ENCODE results near the gene ARHGAP22. TPM values are rescaled to one million over a fixed set of nuclear protein-coding genes. Genes with fewer than 3 reads are reported as not detected.

The ARHGAP22 gene
- total RNA-seq, 3 donors from 2014 or later (not counting 1 experiment from before 2014, with no cell fraction given): 0.21 to 0.40 TPM; not detected in 1

DNA sequence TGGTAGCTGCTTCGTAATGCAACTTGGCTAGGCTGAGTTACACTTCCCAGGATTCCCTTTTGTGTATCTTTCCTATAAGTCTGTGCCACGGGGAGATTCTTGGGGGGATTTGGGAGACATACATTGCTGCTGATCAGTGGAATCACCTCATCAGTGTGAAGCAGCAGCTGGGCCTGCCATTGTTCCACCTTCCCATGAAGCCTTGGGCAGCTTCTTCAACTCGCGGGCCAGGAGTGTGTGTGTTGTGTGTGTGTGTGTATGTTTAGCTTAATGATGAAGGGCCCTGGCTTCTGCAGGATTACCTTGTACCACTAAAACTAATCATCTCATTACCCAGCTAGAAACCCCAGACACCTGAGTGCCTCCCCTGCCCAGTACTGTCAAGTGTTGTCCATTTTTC is 33.3 kb upstream of the ARHGAP22 start:
- no peak for DNase-seq
- Histone ChIP-seq H3K27ac (ENCODE audit: low read length) (no peak overlapping the region), H3K9me3 (ENCODE audit: control insufficient read depth, insufficient read depth, low read length) (no peaks in the 10 kb centered on the region), H3K36me3 (ENCODE audit: control insufficient read depth, insufficient read depth, low read length) (no peaks in the 10 kb centered on the region), H3K4me3 (ENCODE audit: low read length) (no peak overlapping the region), H3K27me3 (ENCODE audit: control insufficient read depth, insufficient read depth, low read length) (no peaks in the 10 kb centered on the region), H3K4me1 (ENCODE audit: control insufficient read depth, insufficient read depth, low read length) (peaks cover 19% of the 10 kb centered on the region)
- H3K4me3 Mint-ChIP-seq: no peak overlapping the region
- no peak for ATAC-seq
- intact Hi-C loops (cut with micrococcal nuclease): no loop called here
- H3K27ac Mint-ChIP-seq: no peak overlapping the region
- H3K4me1 Mint-ChIP-seq: peaks cover 12 to 15% of the 10 kb centered on the region in 2 donors
- H3K9me3 Mint-ChIP-seq: peaks cover 0 to 2% of the 10 kb centered on the region in 2 donors
- H3K36me3 Mint-ChIP-seq: peaks cover 14% of the 10 kb centered on the region
- peaks cover 19 to 22% of the 10 kb centered on the region in 2 donors for H3K27me3 Mint-ChIP-seq (ENCODE audit: low read depth in 2 of 2)
- TF ChIP-seq, protein P1, sequence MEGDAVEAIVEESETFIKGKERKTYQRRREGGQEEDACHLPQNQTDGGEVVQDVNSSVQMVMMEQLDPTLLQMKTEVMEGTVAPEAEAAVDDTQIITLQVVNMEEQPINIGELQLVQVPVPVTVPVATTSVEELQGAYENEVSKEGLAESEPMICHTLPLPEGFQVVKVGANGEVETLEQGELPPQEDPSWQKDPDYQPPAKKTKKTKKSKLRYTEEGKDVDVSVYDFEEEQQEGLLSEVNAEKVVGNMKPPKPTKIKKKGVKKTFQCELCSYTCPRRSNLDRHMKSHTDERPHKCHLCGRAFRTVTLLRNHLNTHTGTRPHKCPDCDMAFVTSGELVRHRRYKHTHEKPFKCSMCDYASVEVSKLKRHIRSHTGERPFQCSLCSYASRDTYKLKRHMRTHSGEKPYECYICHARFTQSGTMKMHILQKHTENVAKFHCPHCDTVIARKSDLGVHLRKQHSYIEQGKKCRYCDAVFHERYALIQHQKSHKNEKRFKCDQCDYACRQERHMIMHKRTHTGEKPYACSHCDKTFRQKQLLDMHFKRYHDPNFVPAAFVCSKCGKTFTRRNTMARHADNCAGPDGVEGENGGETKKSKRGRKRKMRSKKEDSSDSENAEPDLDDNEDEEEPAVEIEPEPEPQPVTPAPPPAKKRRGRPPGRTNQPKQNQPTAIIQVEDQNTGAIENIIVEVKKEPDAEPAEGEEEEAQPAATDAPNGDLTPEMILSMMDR (IDR thresholded peaks at IDR 0.05): no peak
- 98% methylated on average over 4 of the region's 4 CpGs for WGBS (ENCODE audit: insufficient coverage)

DNA sequence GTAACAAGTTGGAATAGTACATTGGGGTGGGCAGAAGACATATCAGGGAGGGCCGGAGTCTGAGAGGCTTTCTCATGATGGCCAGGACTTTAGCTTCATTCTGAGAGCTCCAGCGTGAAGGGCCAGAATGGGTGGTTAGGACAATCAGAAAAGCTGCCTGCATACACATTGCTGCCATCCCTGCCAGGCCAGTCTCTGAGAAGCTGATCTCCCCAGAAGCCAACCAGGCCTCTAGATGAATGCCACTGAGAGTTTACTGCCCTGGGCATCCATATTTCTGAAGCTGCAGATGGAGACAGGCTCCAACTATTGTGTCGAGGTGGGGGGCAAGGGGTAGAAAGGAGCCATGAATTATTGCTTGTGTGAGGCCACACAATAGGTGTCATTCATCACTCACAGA is 32.0 kb upstream of the ARHGAP22 start:
- H3K9me3 ChIP-seq (ENCODE audit: control insufficient read depth, insufficient read depth, low read length): no peaks in the 10 kb centered on the region
- TF ChIP-seq, protein P1 (IDR thresholded peaks at IDR 0.05): no peak
- no peak for ATAC-seq
- Mint-ChIP-seq H3K36me3 (peaks cover 14% of the 10 kb centered on the region), H3K27ac (no peak overlapping the region), H3K4me3 (no peak overlapping the region), H3K27me3 (ENCODE audit: low read depth in 2 of 2) (peaks cover 19 to 22% of the 10 kb centered on the region in 2 donors), H3K9me3 (peaks cover 0 to 2% of the 10 kb centered on the region in 2 donors), H3K4me1 (peaks cover 12 to 15% of the 10 kb centered on the region in 2 donors)
- no peaks in the 10 kb centered on the region for H3K36me3 ChIP-seq (ENCODE audit: control insufficient read depth, insufficient read depth, low read length)
- no peak overlapping the region for H3K4me3 ChIP-seq (ENCODE audit: low read length)
- H3K4me1 ChIP-seq (ENCODE audit: control insufficient read depth, insufficient read depth, low read length): peaks cover 19% of the 10 kb centered on the region
- H3K27me3 ChIP-seq (ENCODE audit: control insufficient read depth, insufficient read depth, low read length): no peaks in the 10 kb centered on the region
- intact Hi-C loops (cut with micrococcal nuclease): no loop called here
- WGBS (ENCODE audit: insufficient coverage): 95% methylated on average over 3 of the region's 3 CpGs
- no peak for DNase-seq
- no peak overlapping the region for H3K27ac ChIP-seq (ENCODE audit: low read length)

DNA sequence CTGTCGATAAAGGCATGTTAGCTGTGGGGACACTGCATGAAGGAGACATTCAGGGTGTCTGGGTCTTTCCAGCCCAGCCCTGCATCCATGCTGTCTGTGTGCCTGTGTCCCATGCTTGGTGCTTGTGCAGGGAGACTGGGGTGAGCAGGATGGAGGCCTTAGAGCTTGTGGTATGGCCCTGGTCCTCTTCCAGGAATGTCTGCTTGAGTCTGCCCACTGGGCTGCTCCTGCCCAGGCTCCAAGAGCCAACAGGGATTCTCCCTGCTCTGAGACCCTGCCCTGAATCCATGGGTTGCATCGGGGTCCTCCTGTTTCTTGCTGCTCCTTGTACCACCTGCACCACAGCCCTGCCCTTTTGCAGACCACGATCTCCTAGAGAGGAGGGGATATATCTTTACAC is 31.4 kb upstream of the ARHGAP22 start:
- peaks cover 19 to 22% of the 10 kb centered on the region in 2 donors for H3K27me3 Mint-ChIP-seq (ENCODE audit: low read depth in 2 of 2)

More for the DNA sequence above, 31.4 kb upstream of the ARHGAP22 start:
- no peak overlapping the region for H3K4me3 Mint-ChIP-seq
- Histone ChIP-seq H3K9me3 (ENCODE audit: control insufficient read depth, insufficient read depth, low read length) (no peaks in the 10 kb centered on the region), H3K36me3 (ENCODE audit: control insufficient read depth, insufficient read depth, low read length) (no peaks in the 10 kb centered on the region), H3K4me1 (ENCODE audit: control insufficient read depth, insufficient read depth, low read length) (peaks cover 19% of the 10 kb centered on the region), H3K27me3 (ENCODE audit: control insufficient read depth, insufficient read depth, low read length) (no peaks in the 10 kb centered on the region), H3K27ac (ENCODE audit: low read length) (no peak overlapping the region), H3K4me3 (ENCODE audit: low read length) (no peak overlapping the region)
- DNase-seq (no peak), ATAC-seq (no peak)
- 53% methylated on average over 2 of the region's 3 CpGs for WGBS (ENCODE audit: insufficient coverage)
- peaks cover 14% of the 10 kb centered on the region for H3K36me3 Mint-ChIP-seq
- H3K27ac Mint-ChIP-seq: no peak overlapping the region
- H3K4me1 Mint-ChIP-seq: peaks cover 12 to 15% of the 10 kb centered on the region in 2 donors
- TF ChIP-seq, protein P1 (IDR thresholded peaks at IDR 0.05): no peak
- H3K9me3 Mint-ChIP-seq: peaks cover 0 to 2% of the 10 kb centered on the region in 2 donors
- intact Hi-C loops (cut with micrococcal nuclease): no loop called here
